PC-9 (cell line): ENCODE results near the gene TOM1L2. TPM values are rescaled to one million over a fixed set of nuclear protein-coding genes. Genes with fewer than 3 reads are reported as not detected.
"Not testable (repeated sequence)": the region's sequence is repeated elsewhere in the genome, so short reads cannot be mapped to it uniquely, and the experiment has no call there.

Experiments used
- BruUV-seq: library from RNA; stranded (reverse); fragments of 400-500 nt; replicated peaks from 2 replicates; lab custom pipeline; 2021; lab: Mats Ljungman, UMichigan
- CTCF ChIA-PET: fragments of 300-600 bp; sonication (Branson Sonifier 250); formaldehyde crosslinking; loops from one replicate; lab custom pipeline; 2022; ENCODE audit warnings: antibody characterized with exemption; lab: Charles Lee
- POLR2A ChIA-PET: fragments of 300-600 bp; sonication (Branson Sonifier 250); formaldehyde crosslinking; loops from one replicate; lab custom pipeline; 2022; ENCODE audit warnings: antibody characterized with exemption; ENCODE audit not compliant: unreplicated experiment; lab: Charles Lee
- DNase-seq, 2 experiments: peaks; one replicate each; pipeline versions ENCODE4 v3.0.0 to v3.0.0-alpha.2; 2015 to 2022; ENCODE audit warnings: mixed read lengths in 1 of 2
- H2AFZ ChIP-seq: fragments of 200-600 bp; sonication (generic); 2 replicates; pipeline ENCODE4 v1.8.1; 2017; ENCODE audit warnings: antibody characterized with exemption
- H3F3A ChIP-seq: fragments of 200-600 bp; sonication (generic); 2 replicates; pipeline ENCODE4 v1.8.1; 2017; ENCODE audit warnings: antibody characterized with exemption, mild to moderate bottlenecking, low read depth; ENCODE audit not compliant: insufficient read depth
- H3K27ac ChIP-seq: fragments of 200-600 bp; sonication (generic); 2 replicates; pipeline ENCODE4 v1.6.1; 2016; ENCODE audit warnings: mixed run types
- H3K27me3 ChIP-seq: fragments of 200-600 bp; sonication (generic); 2 replicates; pipeline ENCODE4 v1.6.1; 2016; ENCODE audit warnings: low read depth, mixed run types; ENCODE audit not compliant: insufficient read depth
- H3K36me3 ChIP-seq: fragments of 200-600 bp; sonication (generic); 2 replicates; pipeline ENCODE4 v1.6.1; 2016; ENCODE audit warnings: low read depth, mixed run types
- H3K4me1 ChIP-seq: fragments of 200-600 bp; sonication (generic); replicated peaks from 2 replicates; pipeline ENCODE4 v1.6.1; 2016; ENCODE audit warnings: mixed run types; ENCODE audit not compliant: insufficient read depth
- H3K4me2 ChIP-seq: fragments of 200-600 bp; sonication (generic); 2 replicates; pipeline ENCODE4 v1.6.1; 2017; ENCODE audit warnings: mixed run types
- H3K4me3 ChIP-seq: fragments of 200-600 bp; sonication (generic); 2 replicates; pipeline ENCODE4 v1.6.1; 2016; ENCODE audit warnings: mixed run types
- H3K79me2 ChIP-seq: fragments of 200-600 bp; sonication (generic); 2 replicates; pipeline ENCODE4 v1.6.1; 2017; ENCODE audit warnings: low read depth, mixed run types
- H3K9me2 ChIP-seq: fragments of 200-600 bp; sonication (generic); 2 replicates; pipeline ENCODE4 v1.8.1; 2017; ENCODE audit warnings: mild to moderate bottlenecking; ENCODE audit not compliant: insufficient read depth
- H3K9me3 ChIP-seq: fragments of 200-600 bp; sonication (generic); 2 replicates; pipeline ENCODE4 v1.8.1; 2016; ENCODE audit warnings: low read depth; ENCODE audit not compliant: insufficient read depth
- H4K20me1 ChIP-seq: fragments of 200-600 bp; sonication (generic); 2 replicates; pipeline ENCODE4 v1.8.1; 2017; ENCODE audit not compliant: insufficient read depth
- CTCF ChIP-seq: fragments of 200-600 bp; sonication (generic); conservative IDR thresholded peaks from 2 replicates; pipeline ENCODE4 v1.6.1; 2017; ENCODE audit warnings: mixed run types, antibody characterized with exemption, mild to moderate bottlenecking, moderate library complexity
- EZH2 ChIP-seq: fragments of 200-600 bp; sonication (generic); IDR thresholded peaks from 2 replicates; pipeline ENCODE4 v1.8.0; 2017; ENCODE audit warnings: antibody characterized with exemption, low read depth
- intact Hi-C: fragments of 100-400 bp; cut with micrococcal nuclease; formaldehyde crosslinking; loops from one replicate; pipeline ENCODE4 v1.10.0; 2022; ENCODE audit not compliant: unreplicated experiment
- total RNA-seq: library from RNA; stranded (reverse); gene quantifications from 2 replicates; pipeline ENCODE4 v1.2.3, GENCODE V29; 2021

TOM1L2 gene
- total RNA-seq, 1 experiment from 2014 or later = 68.5 TPM

GRCh38 chr17:17917394-17917793, 54.8 kb downstream of the TOM1L2 start:
- Histone ChIP-seq H3K27me3 (no peaks in the 10 kb centered on the region), H3K27ac (no peak overlapping the region), H3K79me2 (peaks cover 15% of the 10 kb centered on the region; the same call in 1 of the 2 replicates)

GRCh38 chr17:17915183-17915582, 57.0 kb downstream of the TOM1L2 start:
- intact Hi-C loops = loop anchor here (10.0 kb wide), 1 partner anchor 420 kb away; the partner anchor contains the start of gene RASD1
- H3K36me3 ChIP-seq = no peaks in the 10 kb centered on the region
- H3K4me1 ChIP-seq = peaks cover 39% of the 10 kb centered on the region
- no peaks in the 10 kb centered on the region for H3K9me2 ChIP-seq
- ChIA-PET POLR2A (no interaction called here), CTCF (no interaction called here)
- H3K4me2 ChIP-seq = no peak overlapping the region
- DNase-seq = no peak
- no peaks in the 10 kb centered on the region for H3K27me3 ChIP-seq
- H3K79me2 ChIP-seq = peaks cover 8% of the 10 kb centered on the region; the same call in 1 of the 2 replicates
- H4K20me1 ChIP-seq = no peaks in the 10 kb centered on the region
- H2AFZ ChIP-seq = no peak overlapping the region
- TF ChIP-seq CTCF = no peak
- TF ChIP-seq EZH2 = no peak
- no peaks in the 10 kb centered on the region for H3K9me3 ChIP-seq
- H3F3A ChIP-seq = peaks cover 44% of the 10 kb centered on the region
- BruUV-seq = no TSS peak
- no peak overlapping the region for H3K27ac ChIP-seq
- H3K4me3 ChIP-seq = no peak overlapping the region

More at GRCh38 chr17:17917394-17917793, 54.8 kb downstream of the TOM1L2 start:
- no peaks in the 10 kb centered on the region for H3K9me2 ChIP-seq
- no peak for DNase-seq
- ChIA-PET CTCF (interaction anchor here (0.7 to 1.2 kb wide), 3 partner anchors 27 to 33 kb away, joined by 3 to 16 read pairs (median 5); no protein-coding TSS in a partner anchor), POLR2A (interaction anchor here (0.6 kb wide), 1 partner anchor 338 kb away, joined by 3 read pairs; no protein-coding TSS in a partner anchor)
- H3K4me2 ChIP-seq = no peak overlapping the region
- peaks cover 60% of the 10 kb centered on the region for H3K4me1 ChIP-seq
- H4K20me1 ChIP-seq = no peaks in the 10 kb centered on the region
- TF ChIP-seq EZH2 (no peak), CTCF (no peak)
- intact Hi-C loops = loop anchor here (10.0 kb wide), 1 partner anchor 423 kb away; the partner anchor contains the start of gene RASD1
- no TSS peak for BruUV-seq
- no peak overlapping the region for H3K4me3 ChIP-seq
- H2AFZ ChIP-seq = no peak overlapping the region
- H3F3A ChIP-seq = peaks cover 55% of the 10 kb centered on the region
- no peaks in the 10 kb centered on the region for H3K9me3 ChIP-seq
- no peaks in the 10 kb centered on the region for H3K36me3 ChIP-seq

DNA sequence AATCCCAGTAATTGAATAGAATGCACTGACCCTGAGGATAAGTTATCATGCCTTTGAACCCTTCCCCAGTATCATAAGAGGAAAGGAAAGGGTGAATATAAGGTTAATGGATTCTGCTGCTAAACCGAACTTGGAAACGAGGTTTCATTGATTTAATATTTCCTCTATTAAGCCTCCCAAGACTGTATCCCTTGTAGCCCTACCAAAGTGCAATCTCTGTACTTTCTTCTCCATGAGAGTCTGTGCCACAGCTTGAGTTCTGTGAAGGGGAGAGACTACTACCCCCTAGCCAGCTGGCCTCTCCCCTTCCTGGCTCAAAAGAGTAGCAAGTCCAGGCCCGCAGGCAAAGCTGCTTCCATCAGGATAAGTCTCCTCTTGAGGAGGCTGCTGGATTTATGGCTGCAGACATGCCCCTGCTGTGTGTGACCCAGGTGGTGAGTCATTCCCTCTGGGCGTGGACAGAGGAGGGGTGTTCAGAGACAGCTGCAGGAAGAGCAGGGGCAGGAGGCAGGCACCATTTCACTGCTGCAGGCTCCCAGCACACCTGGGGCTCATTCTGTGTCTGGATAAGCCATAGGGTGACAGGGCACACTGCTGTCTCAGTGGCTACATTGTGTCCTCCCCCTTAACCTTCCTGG, 58.4 kb downstream of the TOM1L2 start:
- no peak overlapping the region for H2AFZ ChIP-seq
- no peaks in the 10 kb centered on the region for H3K9me2 ChIP-seq
- H3F3A ChIP-seq = peaks cover 36% of the 10 kb centered on the region; the same call in 1 of the 2 replicates
- no peaks in the 10 kb centered on the region for H4K20me1 ChIP-seq
- H3K27ac ChIP-seq = peak overlapping the region; percentile 19
- intact Hi-C loops = loop anchor here (1.0 to 10.0 kb wide), 2 partner anchors 14 to 419 kb away; partner anchors contain the start of gene RASD1
- H3K27me3 ChIP-seq = no peaks in the 10 kb centered on the region
- POLR2A ChIA-PET = interaction anchor here (0.5 to 0.6 kb wide), 2 partner anchors 86 to 96 kb away, joined by 3 to 5 read pairs; no protein-coding TSS in a partner anchor
- BruUV-seq = no TSS peak
- H3K4me3 ChIP-seq = no peak overlapping the region
- H3K36me3 ChIP-seq = no peaks in the 10 kb centered on the region
- peaks cover 27% of the 10 kb centered on the region for H3K4me1 ChIP-seq
- peak; percentile 88 to 89 for DNase-seq
- TF ChIP-seq EZH2 (no peak), CTCF (no peak)
- peak overlapping the region; percentile 73 for H3K4me2 ChIP-seq
- CTCF ChIA-PET = interaction anchor here (1.4 to 1.7 kb wide), 2 partner anchors 32 to 118 kb away, joined by 3 to 5 read pairs; no protein-coding TSS in a partner anchor
- H3K9me3 ChIP-seq = no peaks in the 10 kb centered on the region
- H3K79me2 ChIP-seq = no peaks in the 10 kb centered on the region

- peaks cover 31% of the 10 kb centered on the region; the same call in 1 of the 2 replicates for H3F3A ChIP-seq
- POLR2A ChIA-PET, H3K9me3 ChIP-seq, H3K36me3 ChIP-seq, H2AFZ ChIP-seq, H3K27ac ChIP-seq, CTCF ChIA-PET, H3K4me3 ChIP-seq, BruUV-seq, H4K20me1 ChIP-seq, H3K27me3 ChIP-seq, H3K9me2 ChIP-seq, DNase-seq, H3K79me2 ChIP-seq, H3K4me2 ChIP-seq: not testable (repeated sequence)
- intact Hi-C loops = loop anchor here (10.0 kb wide), 1 partner anchor 418 kb away; the partner anchor contains the start of gene RASD1
- H3K4me1 ChIP-seq = peaks cover 20% of the 10 kb centered on the region
Observed at GRCh38 chr17:17912336-17912735, 59.9 kb downstream of the TOM1L2 start.
